DND-41 (cell line): ENCODE results near the gene SLC50A1.

Source experiments
- ATAC-seq: fragments of 200-7000 bp; cut with Tn5 transposase; 3 replicates; pipeline ENCODE4 v1.9.1; 2021; ENCODE audit warnings: low read depth; ENCODE audit not compliant: insufficient read depth
- DNase-seq: peaks from one replicate; pipeline ENCODE4 v3.0.0-alpha.2; 2020
- H2AFZ ChIP-seq: 2 replicates; pipeline ENCODE4 v1.6.0; 2012; ENCODE audit warnings: low read depth, low read length
- H3K27ac ChIP-seq: 2 replicates; pipeline ENCODE4 v1.5.1; 2012; ENCODE audit warnings: low read length, inconsistent platforms
- H3K27me3 ChIP-seq: fragments of 200-600 bp; sonication (generic); 2 replicates; pipeline ENCODE4 v1.6.0; 2012; ENCODE audit warnings: low read length, mild to moderate bottlenecking, inconsistent platforms; ENCODE audit not compliant: insufficient read depth, poor library complexity
- H3K36me3 ChIP-seq: 2 replicates; pipeline ENCODE4 v1.5.1; 2012; ENCODE audit warnings: low read length, inconsistent platforms; ENCODE audit not compliant: insufficient read depth
- H3K4me1 ChIP-seq: 2 replicates; pipeline ENCODE4 v1.5.1; 2012; ENCODE audit warnings: mild to moderate bottlenecking, low read length; ENCODE audit not compliant: insufficient read depth
- H3K4me2 ChIP-seq: 2 replicates; pipeline ENCODE4 v1.6.0; 2012; ENCODE audit warnings: mild to moderate bottlenecking, moderate library complexity, low read length, inconsistent platforms; ENCODE audit not compliant: insufficient read depth
- H3K4me3 ChIP-seq, 2 experiments: fragments of 200-600 bp in 1 of 2; shearing (Covaris generic) in 1 of 2; 2 replicates each; pipeline ENCODE4 v1.5.1; 2012 to 2016; ENCODE audit warnings: inconsistent platforms in 2 of 2, low read length in 2 of 2, mild to moderate bottlenecking in 2 of 2, low read depth in 1 of 2, moderate library complexity in 1 of 2
- H3K79me2 ChIP-seq: 2 replicates; pipeline ENCODE4 v1.6.0; 2012; ENCODE audit warnings: low read length, inconsistent platforms; ENCODE audit not compliant: insufficient read depth
- H3K9ac ChIP-seq: 2 replicates; pipeline ENCODE4 v1.6.0; 2012; ENCODE audit warnings: low read depth, mild to moderate bottlenecking, inconsistent platforms, low read length, moderate library complexity
- H3K9me3 ChIP-seq: 2 replicates; pipeline ENCODE4 v1.5.1; 2012; ENCODE audit warnings: low read length, moderate library complexity, mild to moderate bottlenecking, inconsistent platforms; ENCODE audit not compliant: insufficient read depth, severe bottlenecking
- H4K20me1 ChIP-seq: 2 replicates; pipeline ENCODE4 v1.6.0; 2012; ENCODE audit warnings: low read length; ENCODE audit not compliant: insufficient read depth
- EZH2 ChIP-seq: IDR thresholded peaks from 3 replicates; pipeline ENCODE4 v1.6.1; 2012; ENCODE audit warnings: borderline replicate concordance, low read depth, mild to moderate bottlenecking, moderate library complexity, low read length, inconsistent platforms; ENCODE audit not compliant: severe bottlenecking
- TF ChIP-seq, protein P1 (sequence below): IDR thresholded peaks from 2 replicates; pipeline ENCODE4 v1.5.1; 2012; ENCODE audit warnings: borderline replicate concordance, low read length, moderate library complexity, mild to moderate bottlenecking; ENCODE audit not compliant: poor library complexity, severe bottlenecking; ENCODE audit errors: extremely low read depth

SLC50A1 gene

DNA sequence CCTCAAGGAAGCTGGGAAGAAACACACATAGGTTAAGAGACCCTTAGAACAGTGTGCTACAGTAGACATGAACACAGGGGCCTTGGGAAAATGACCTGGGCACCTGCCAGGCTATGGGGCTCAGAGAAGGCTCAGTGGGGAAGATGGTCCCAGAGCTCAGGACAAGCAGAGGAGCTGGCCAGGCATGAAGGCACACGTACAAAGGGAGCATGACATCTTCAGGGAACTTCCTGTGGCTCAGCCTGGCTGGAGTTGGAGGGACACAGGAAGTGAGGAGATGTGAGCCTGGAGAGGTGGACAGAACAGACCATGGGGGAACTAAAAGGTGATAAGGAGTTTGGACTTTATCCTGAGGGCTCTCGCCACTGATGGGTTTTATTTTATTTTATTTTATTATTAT is 3.8 kb upstream of the SLC50A1 start:
- Histone ChIP-seq H3K4me1 (peaks cover 44% of the 10 kb centered on the region), H3K36me3 (no peaks in the 10 kb centered on the region), H3K9me3 (no peaks in the 10 kb centered on the region), H2AFZ (no peak overlapping the region), H3K4me3 (no peak overlapping the region), H3K27me3 (peaks cover 24% of the 10 kb centered on the region), H4K20me1 (0 out of 2 replicates have a peak, but pooled peaks cover 2% of the 10 kb centered on the region), H3K79me2 (peaks cover 7% of the 10 kb centered on the region), H3K9ac (no peak overlapping the region), H3K4me2 (no peak overlapping the region), H3K27ac (no peak overlapping the region)
- TF ChIP-seq, protein P1, sequence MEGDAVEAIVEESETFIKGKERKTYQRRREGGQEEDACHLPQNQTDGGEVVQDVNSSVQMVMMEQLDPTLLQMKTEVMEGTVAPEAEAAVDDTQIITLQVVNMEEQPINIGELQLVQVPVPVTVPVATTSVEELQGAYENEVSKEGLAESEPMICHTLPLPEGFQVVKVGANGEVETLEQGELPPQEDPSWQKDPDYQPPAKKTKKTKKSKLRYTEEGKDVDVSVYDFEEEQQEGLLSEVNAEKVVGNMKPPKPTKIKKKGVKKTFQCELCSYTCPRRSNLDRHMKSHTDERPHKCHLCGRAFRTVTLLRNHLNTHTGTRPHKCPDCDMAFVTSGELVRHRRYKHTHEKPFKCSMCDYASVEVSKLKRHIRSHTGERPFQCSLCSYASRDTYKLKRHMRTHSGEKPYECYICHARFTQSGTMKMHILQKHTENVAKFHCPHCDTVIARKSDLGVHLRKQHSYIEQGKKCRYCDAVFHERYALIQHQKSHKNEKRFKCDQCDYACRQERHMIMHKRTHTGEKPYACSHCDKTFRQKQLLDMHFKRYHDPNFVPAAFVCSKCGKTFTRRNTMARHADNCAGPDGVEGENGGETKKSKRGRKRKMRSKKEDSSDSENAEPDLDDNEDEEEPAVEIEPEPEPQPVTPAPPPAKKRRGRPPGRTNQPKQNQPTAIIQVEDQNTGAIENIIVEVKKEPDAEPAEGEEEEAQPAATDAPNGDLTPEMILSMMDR: no peak
- no peak for TF ChIP-seq EZH2
- no peak for ATAC-seq
- no peak for DNase-seq

DNA sequence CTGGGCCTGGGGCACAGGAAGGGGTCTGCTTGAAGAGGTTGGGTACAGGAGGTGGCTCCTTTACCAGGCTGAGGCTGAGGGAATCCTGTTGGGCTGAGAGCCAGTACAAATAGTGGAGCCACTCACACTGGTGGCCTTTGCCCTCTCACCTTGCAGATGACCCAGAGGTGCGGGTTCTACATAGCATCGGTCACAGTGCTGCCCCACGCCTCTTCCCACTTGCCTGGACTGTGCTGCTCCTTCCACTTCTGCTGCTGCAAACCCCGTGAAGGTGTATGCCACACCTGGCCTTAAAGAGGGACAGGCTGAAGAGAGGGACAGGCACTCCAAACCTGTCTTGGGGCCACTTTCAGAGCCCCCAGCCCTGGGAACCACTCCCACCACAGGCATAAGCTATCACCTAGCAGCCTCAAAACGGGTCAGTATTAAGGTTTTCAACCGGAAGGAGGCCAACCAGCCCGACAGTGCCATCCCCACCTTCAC is 1.8 kb upstream of the SLC50A1 start:
- peak overlapping the region; percentile 98; the same call in 1 of the 2 replicates for H3K4me2 ChIP-seq
- ATAC-seq: no peak
- TF ChIP-seq, protein P1: no peak
- no peak for TF ChIP-seq EZH2

DNA sequence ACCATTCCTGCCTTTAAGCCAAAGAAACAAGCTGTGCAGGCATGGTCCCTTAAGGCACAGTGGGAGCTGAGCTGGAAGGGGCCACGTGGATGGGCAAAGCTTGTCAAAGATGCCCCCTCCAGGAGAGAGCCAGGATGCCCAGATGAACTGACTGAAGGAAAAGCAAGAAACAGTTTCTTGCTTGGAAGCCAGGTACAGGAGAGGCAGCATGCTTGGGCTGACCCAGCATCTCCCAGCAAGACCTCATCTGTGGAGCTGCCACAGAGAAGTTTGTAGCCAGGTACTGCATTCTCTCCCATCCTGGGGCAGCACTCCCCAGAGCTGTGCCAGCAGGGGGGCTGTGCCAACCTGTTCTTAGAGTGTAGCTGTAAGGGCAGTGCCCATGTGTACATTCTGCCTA is 1.3 kb upstream of the SLC50A1 start:
- peak overlapping the region; percentile 98 for H3K4me2 ChIP-seq
- ATAC-seq: no peak
- no peaks in the 10 kb centered on the region for H3K9me3 ChIP-seq
- peaks cover 43% of the 10 kb centered on the region for H3K4me1 ChIP-seq
- H3K36me3 ChIP-seq: peaks cover 15% of the 10 kb centered on the region
- DNase-seq: no peak
- no peak overlapping the region for H2AFZ ChIP-seq
- H3K9ac ChIP-seq: peak overlapping the region; percentile 83
- peaks cover 7% of the 10 kb centered on the region; the same call in 1 of the 2 replicates for H4K20me1 ChIP-seq
- no peaks in the 10 kb centered on the region for H3K27me3 ChIP-seq
- peak overlapping the region in 1 of 2 experiments; percentile 12; a peak in 1 of 4 replicates for H3K4me3 ChIP-seq
- no peak overlapping the region for H3K27ac ChIP-seq
- peaks cover 27% of the 10 kb centered on the region for H3K79me2 ChIP-seq
- TF ChIP-seq, protein P1: no peak
- no peak for TF ChIP-seq EZH2

More for the DNA sequence above, 1.8 kb upstream of the SLC50A1 start:
- Histone ChIP-seq H3K27ac (no peak overlapping the region), H3K79me2 (peaks cover 22% of the 10 kb centered on the region), H3K36me3 (peaks cover 12% of the 10 kb centered on the region), H2AFZ (no peak overlapping the region), H3K9me3 (no peaks in the 10 kb centered on the region), H3K27me3 (peaks cover 4% of the 10 kb centered on the region), H3K9ac (0 out of 2 replicates have a peak overlapping the region, but pooled peaks have one; percentile 83), H4K20me1 (peaks cover 7% of the 10 kb centered on the region; the same call in 1 of the 2 replicates), H3K4me3 (no peak overlapping the region), H3K4me1 (peaks cover 43% of the 10 kb centered on the region)
- no peak for DNase-seq
